Measurements from ENCODE around the gene SSBP4.
"Not testable (repeated sequence)": the region's sequence is repeated elsewhere in the genome, so short reads cannot be mapped to it uniquely, and the experiment has no call there.

SSBP4 gene

GRCh38 chr19:18419195-18419698 lies at the start of gene SSBP4:
SSBP4 (plus strand) TSS chr19:18419398; CDS start chr19:18419649, 251 bp downstream.
- peak; percentile 89 for DNase-seq

GRCh38 chr19:18373407-18373891 lies 45.7 kb upstream of the SSBP4 start:
- no peak for DNase-seq

GRCh38 chr19:18373892-18374629 lies 45.1 kb upstream of the SSBP4 start:
- DNase-seq: peak; percentile 69

- no peak for DNase-seq
Observed at GRCh38 chr19:18377026-18377425, 42.2 kb upstream of the SSBP4 start.

GRCh38 chr19:18379803-18380747 lies 39.1 kb upstream of the SSBP4 start:
- DNase-seq: no peak

GRCh38 chr19:18380843-18381242 lies 38.4 kb upstream of the SSBP4 start:
- no peak for DNase-seq

GRCh38 chr19:18383622-18384021 lies 35.6 kb upstream of the SSBP4 start:
- DNase-seq: not testable (repeated sequence)

GRCh38 chr19:18384775-18385174 lies 34.4 kb upstream of the SSBP4 start:
- no peak for DNase-seq

GRCh38 chr19:18385359-18385674 lies 33.9 kb upstream of the SSBP4 start:
- no peak for DNase-seq

GRCh38 chr19:18385675-18386542 lies 33.3 kb upstream of the SSBP4 start, which contains the start of gene GDF15:
GDF15 (plus strand) TSS chr19:18386158; CDS start chr19:18386190, 32 bp downstream.
- DNase-seq: peak; percentile 71

GRCh38 chr19:18386543-18387271 lies 32.5 kb upstream of the SSBP4 start:
- DNase-seq: no peak

- peak; percentile 93 for DNase-seq
Observed at GRCh38 chr19:18388100-18388959, 30.9 kb upstream of the SSBP4 start.

GRCh38 chr19:18388960-18389725 lies 30.1 kb upstream of the SSBP4 start:
- no peak for DNase-seq

- no peak for DNase-seq
Observed at GRCh38 chr19:18389726-18390064, 29.5 kb upstream of the SSBP4 start.

- DNase-seq: no peak
Observed at GRCh38 chr19:18390065-18390907, 28.9 kb upstream of the SSBP4 start.

- no peak for DNase-seq
Observed at GRCh38 chr19:18391509-18392075, 27.6 kb upstream of the SSBP4 start.

GRCh38 chr19:18392417-18392816 lies 26.8 kb upstream of the SSBP4 start:
- no peak for DNase-seq

GRCh38 chr19:18392926-18393325 lies 26.3 kb upstream of the SSBP4 start:
- no peak for DNase-seq

GRCh38 chr19:18393836-18394235 lies 25.4 kb upstream of the SSBP4 start:
- no peak for DNase-seq

Data from activated effector memory CD4-positive, alpha-beta T cell treated with anti-CD3 and anti-CD28 coated beads, Interleukin-2, amount 50 U/mL, for 16 hours (primary cell).